Osteoblast (primary cell): ENCODE measurements around the gene OXSM. TPM values are rescaled to one million over a fixed set of nuclear protein-coding genes. Genes with fewer than 3 reads are reported as not detected.

Source experiments
- DNase-seq: peaks from one replicate; pipeline ENCODE4 v3.0.0; 2011; ENCODE audit warnings: low spot score, mixed read lengths; ENCODE audit not compliant: insufficient read length; ENCODE audit errors: missing footprints
- H2AFZ ChIP-seq: 2 replicates; pipeline ENCODE4 v1.6.0; 2011; ENCODE audit warnings: mild to moderate bottlenecking, low read length
- H3K27ac ChIP-seq: 2 replicates; pipeline ENCODE4 v1.5.1; 2011; ENCODE audit warnings: mild to moderate bottlenecking, low read depth, low read length, moderate library complexity
- H3K27me3 ChIP-seq: 2 replicates; pipeline ENCODE4 v1.6.0; 2012; ENCODE audit warnings: mild to moderate bottlenecking, control low read depth, inconsistent platforms, low read length, moderate library complexity; ENCODE audit not compliant: insufficient read depth
- H3K36me3 ChIP-seq: 2 replicates; pipeline ENCODE4 v1.5.1; 2011; ENCODE audit warnings: mild to moderate bottlenecking, low read length, control low read depth, moderate library complexity; ENCODE audit not compliant: insufficient read depth
- H3K4me1 ChIP-seq: 2 replicates; pipeline ENCODE4 v1.5.1; 2011; ENCODE audit warnings: mild to moderate bottlenecking, low read length, control low read depth, moderate library complexity; ENCODE audit not compliant: insufficient read depth
- H3K4me2 ChIP-seq: 2 replicates; pipeline ENCODE4 v1.6.0; 2011; ENCODE audit warnings: mild to moderate bottlenecking, low read length; ENCODE audit not compliant: insufficient read depth
- H3K4me3 ChIP-seq: fragments of 200-600 bp; sonication (generic); 3 replicates; pipeline ENCODE4 v1.5.1; 2012; ENCODE audit warnings: mild to moderate bottlenecking, low read length, inconsistent platforms; ENCODE audit not compliant: insufficient read depth
- H3K79me2 ChIP-seq: 2 replicates; pipeline ENCODE4 v1.6.0; 2012; ENCODE audit warnings: mild to moderate bottlenecking, low read length, control low read depth, inconsistent platforms; ENCODE audit not compliant: insufficient read depth
- H3K9me3 ChIP-seq: 2 replicates; pipeline ENCODE4 v1.5.1; 2011; ENCODE audit warnings: low read depth, low read length, control low read depth
- H4K20me1 ChIP-seq: 2 replicates; pipeline ENCODE4 v1.6.0; 2012; ENCODE audit warnings: mild to moderate bottlenecking, low read length, control low read depth; ENCODE audit not compliant: insufficient read depth
- total RNA-seq: library from RNA; depleted of rRNA; stranded (reverse); fragments of >200 nt; gene quantifications from 2 replicates; pipeline ENCODE4 v1.2.3, GENCODE V29; 2012
- TF ChIP-seq, protein P1 (sequence below): IDR thresholded peaks from 2 replicates; pipeline ENCODE4 v1.5.1; 2011; ENCODE audit warnings: mild to moderate bottlenecking, low read depth, low read length, moderate library complexity; ENCODE audit errors: extremely low read depth

Gene OXSM
- total RNA-seq, 1 donor, result 11.2 TPM

DNA sequence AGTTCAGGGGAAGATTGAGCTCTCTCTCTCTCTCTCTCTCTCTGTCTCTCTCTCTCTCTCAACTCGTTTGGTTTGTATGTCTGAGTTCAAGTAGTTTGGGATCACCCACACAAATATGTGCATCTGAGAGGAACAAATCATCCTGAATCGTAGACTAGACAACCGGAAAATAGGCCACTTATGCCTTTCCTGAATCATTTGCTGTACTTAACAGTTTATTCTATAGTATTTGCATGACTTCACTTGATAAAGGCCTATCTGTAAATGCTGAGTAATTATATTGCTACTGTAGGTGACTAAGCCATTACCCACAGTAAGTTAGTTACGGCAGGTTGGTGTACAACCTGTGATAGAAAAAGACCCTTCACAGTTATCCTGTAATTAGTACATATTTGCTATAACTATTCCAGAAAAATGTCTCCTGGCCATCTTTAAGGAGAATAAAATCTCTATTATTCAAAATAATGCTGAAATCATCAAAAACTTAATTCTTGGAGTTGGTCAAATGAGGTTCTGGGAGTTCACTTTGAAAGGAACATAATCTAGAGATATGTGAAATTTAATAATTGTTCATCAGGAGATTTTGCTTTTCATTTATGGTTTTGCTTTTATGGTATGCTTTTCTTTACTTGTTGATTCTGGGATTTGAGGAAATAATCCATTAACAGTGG, 31.1 kb downstream of the OXSM start:
- Histone ChIP-seq H4K20me1 (no peaks in the 10 kb centered on the region), H3K4me3 (peak overlapping the region; percentile 13), H3K36me3 (no peaks in the 10 kb centered on the region), H3K79me2 (no peaks in the 10 kb centered on the region), H3K4me2 (peak overlapping the region; percentile 73), H3K4me1 (peaks cover 7% of the 10 kb centered on the region), H3K27me3 (no peaks in the 10 kb centered on the region), H2AFZ (peak overlapping the region; percentile 72), H3K27ac (peak overlapping the region; percentile 83), H3K9me3 (no peaks in the 10 kb centered on the region)
- DNase-seq, result no peak
- TF ChIP-seq, protein P1, sequence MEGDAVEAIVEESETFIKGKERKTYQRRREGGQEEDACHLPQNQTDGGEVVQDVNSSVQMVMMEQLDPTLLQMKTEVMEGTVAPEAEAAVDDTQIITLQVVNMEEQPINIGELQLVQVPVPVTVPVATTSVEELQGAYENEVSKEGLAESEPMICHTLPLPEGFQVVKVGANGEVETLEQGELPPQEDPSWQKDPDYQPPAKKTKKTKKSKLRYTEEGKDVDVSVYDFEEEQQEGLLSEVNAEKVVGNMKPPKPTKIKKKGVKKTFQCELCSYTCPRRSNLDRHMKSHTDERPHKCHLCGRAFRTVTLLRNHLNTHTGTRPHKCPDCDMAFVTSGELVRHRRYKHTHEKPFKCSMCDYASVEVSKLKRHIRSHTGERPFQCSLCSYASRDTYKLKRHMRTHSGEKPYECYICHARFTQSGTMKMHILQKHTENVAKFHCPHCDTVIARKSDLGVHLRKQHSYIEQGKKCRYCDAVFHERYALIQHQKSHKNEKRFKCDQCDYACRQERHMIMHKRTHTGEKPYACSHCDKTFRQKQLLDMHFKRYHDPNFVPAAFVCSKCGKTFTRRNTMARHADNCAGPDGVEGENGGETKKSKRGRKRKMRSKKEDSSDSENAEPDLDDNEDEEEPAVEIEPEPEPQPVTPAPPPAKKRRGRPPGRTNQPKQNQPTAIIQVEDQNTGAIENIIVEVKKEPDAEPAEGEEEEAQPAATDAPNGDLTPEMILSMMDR, result no peak

DNA sequence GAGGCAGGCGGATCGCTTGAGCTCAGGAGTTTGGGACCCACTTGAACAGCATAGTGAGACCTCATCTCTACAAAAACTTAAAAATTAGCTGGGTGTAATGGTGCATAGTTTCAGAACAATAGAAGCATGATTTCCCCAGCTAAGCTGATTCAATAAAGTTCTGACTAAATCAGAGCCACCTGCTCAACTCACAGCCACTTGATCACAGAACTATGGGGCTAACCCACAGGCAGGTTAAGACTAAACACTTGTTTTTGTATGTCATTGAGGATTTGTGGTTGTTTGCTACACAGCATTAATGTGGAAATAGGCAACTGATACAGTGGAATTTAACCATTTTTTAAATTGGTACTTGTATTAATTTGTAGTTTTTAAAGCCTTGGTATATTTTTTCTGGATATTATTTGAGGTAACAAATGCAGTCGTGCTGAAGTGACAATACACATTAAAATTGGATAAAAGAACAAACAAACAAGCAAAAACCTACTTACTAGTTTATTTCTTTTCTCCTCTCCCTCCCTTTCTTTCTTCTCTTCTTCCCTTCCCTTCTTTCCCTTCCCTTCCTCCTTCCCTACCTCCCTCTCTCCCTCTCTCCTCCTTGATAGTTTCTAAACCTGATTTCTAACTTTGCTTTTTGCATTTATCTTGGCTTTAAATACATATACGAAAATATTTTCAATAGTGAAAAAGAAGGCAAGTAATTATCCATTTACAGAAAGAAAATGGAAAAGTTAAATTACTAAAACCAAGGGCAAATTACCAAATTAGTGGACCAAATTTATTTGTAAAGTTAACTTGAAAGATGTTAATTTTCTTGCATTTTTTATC, 32.1 kb downstream of the OXSM start:
- Histone ChIP-seq H3K27ac (no peak overlapping the region), H2AFZ (no peak overlapping the region), H4K20me1 (no peaks in the 10 kb centered on the region), H3K4me2 (no peak overlapping the region), H3K79me2 (no peaks in the 10 kb centered on the region), H3K27me3 (no peaks in the 10 kb centered on the region), H3K4me3 (no peak overlapping the region), H3K4me1 (peaks cover 7% of the 10 kb centered on the region), H3K9me3 (no peaks in the 10 kb centered on the region), H3K36me3 (no peaks in the 10 kb centered on the region)
- no peak for DNase-seq
- TF ChIP-seq, protein P1, result no peak

DNA sequence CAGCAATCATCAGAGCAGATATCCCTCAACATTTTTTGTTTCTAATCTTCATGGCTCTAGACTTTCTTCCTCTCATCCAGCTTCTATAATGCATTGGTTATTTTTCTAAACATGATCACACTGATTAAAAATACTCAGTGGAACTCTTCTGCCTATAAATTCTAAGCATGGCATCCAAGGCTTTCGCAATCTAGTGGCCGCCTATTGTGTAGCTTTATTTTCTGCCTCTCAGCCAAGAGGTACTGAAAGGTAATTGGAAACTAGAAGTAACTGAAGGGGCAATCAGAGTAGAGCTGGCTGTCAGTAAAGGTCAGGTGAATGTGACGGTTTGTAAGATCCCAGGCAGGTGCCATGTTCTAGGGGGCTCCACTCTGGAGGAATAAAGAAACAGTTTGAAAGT, 33.4 kb downstream of the OXSM start:
- TF ChIP-seq, protein P1, result no peak
- Histone ChIP-seq H3K4me2 (no peak overlapping the region), H3K27me3 (no peaks in the 10 kb centered on the region), H3K9me3 (no peaks in the 10 kb centered on the region), H3K36me3 (no peaks in the 10 kb centered on the region), H3K79me2 (no peaks in the 10 kb centered on the region), H3K4me3 (no peak overlapping the region), H2AFZ (no peak overlapping the region), H3K4me1 (peaks cover 7% of the 10 kb centered on the region), H4K20me1 (no peaks in the 10 kb centered on the region), H3K27ac (no peak overlapping the region)
- no peak for DNase-seq

DNA sequence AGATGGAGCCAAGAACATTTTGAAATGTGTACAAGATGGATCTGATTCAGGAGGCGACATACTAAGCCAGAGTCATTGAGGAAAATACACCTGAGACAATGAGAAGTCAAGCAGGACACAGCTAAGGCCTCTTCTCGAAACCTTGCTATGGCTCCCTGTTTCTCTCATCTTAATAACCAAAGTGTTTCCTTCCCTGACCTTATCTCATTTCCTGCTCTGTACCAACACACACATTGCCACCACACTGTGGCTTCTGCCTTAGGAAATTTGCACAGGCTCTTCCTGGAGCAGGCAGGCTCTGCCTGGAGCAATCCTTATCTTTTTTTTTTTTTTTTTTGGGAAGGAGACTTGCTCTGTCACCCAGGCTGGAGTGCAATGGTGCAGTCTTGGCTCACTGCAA, 36.6 kb downstream of the OXSM start:
- no peaks in the 10 kb centered on the region for H3K27me3 ChIP-seq
- no peak overlapping the region for H3K27ac ChIP-seq
- no peaks in the 10 kb centered on the region for H3K79me2 ChIP-seq
- TF ChIP-seq, protein P1, result no peak
- no peaks in the 10 kb centered on the region for H3K36me3 ChIP-seq
- H2AFZ ChIP-seq, result no peak overlapping the region
- no peaks in the 10 kb centered on the region for H3K4me1 ChIP-seq
- no peaks in the 10 kb centered on the region for H4K20me1 ChIP-seq
- H3K4me2 ChIP-seq, result no peak overlapping the region
- H3K9me3 ChIP-seq, result no peaks in the 10 kb centered on the region
- H3K4me3 ChIP-seq, result no peak overlapping the region
- no peak for DNase-seq
